Activated CD8-positive, alpha-beta memory T cell treated with anti-CD3 and anti-CD28 coated beads for 1 hour (primary cell): ENCODE measurements around the gene TBC1D1.
"Not testable (repeated sequence)": the region's sequence is repeated elsewhere in the genome, so short reads cannot be mapped to it uniquely, and the experiment has no call there.

Experiments
- DNase-seq, 2 donors: peaks; one replicate each; pipeline ENCODE4 v3.0.0-alpha.2; 2020; ENCODE audit warnings: low read depth in 1 of 2; ENCODE audit errors: extremely low read depth in 1 of 2

Gene TBC1D1

DNA sequence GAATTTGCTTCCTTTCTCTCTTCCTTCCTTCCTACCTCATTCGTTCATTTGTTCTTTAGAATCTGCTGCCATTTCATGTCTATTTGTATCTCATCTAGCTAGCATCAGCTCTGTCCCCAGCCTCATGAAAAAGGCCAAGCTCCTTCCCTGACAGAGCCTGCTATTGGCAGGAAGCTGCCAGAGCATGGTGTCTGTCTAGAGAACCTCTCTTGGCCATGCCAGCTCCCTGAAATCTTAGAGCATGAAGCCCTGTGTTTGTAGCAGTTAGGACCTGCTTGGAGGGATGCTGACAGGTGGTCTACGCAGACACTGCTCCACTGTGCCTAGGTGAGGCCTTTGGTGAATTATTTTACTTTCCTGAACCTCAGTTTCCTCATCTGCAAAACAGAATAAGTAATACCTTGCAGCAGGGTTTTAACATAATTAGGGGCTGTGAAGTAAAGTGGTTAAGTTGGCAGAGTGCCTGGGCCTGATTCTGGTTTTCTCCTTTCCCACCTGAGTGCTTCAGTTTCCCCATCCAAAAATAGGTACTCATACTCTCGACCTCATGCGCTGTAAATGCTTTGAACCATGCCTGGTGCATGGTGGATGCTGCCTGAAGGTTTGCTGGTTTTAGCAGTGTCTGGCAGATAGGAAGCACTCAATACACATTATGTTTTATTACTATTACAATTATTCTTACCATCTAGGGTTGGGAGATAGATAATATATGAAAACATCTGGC is 74.0 kb downstream of the TBC1D1 start:
- DNase-seq, result no peak

DNA sequence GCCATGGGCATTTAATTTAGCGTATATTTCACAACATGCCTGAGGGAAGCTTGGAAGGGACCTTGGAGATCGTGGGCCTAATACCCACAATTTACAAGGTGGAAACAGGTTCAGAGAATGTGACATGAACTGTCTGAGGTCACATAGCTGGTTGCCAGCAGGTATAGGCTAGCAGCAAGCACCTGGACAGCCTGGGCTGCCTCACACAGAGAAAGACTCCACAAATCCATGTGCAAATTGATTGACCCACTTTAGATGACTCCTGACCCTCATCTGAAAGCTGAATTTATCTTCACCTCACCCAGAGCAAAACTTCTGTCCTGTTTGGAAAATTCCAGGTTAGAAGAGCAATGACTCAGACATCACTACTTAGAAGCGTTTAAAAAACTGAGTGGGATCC is 75.2 kb downstream of the TBC1D1 start:
- DNase-seq, result no peak

DNA sequence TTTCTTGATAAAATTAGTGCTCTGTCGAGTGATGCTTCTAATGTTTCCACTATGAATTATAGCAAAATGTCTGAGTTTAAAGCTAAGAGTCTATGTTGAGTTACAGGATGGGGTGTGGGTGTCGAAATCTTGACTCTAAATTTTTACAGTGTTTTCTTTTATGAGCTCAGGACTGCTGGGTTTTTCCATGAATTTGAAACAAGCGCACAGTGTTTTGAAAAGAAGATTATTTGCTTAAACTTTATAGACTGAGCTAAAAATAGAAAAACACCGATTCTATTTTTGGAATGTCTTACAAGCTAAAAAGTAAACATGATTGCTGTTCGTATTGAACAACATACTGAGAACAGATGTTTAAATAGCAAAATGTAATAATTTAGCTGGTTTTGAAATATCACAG is 76.9 kb downstream of the TBC1D1 start:
- DNase-seq, result no peak

DNA sequence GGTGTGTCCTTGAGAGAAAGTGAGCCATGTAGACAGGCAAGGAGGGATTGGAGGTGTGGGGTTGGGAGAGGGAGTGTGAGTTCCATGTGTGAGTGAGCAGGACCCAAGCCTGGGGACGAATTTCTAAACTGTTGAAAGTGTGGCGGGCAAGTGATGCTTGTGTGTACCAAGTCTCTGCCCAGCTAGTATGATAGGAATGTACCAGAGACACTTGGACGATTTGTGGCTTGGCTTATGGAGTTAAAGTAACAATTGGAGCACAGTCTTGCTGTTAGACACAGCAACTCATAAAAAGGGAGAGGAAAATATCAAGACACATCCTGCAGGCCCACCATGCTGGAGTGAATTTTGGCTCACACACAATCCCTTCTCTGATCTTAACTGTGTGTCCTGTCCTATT is 77.9 kb downstream of the TBC1D1 start:
- no peak for DNase-seq

DNA sequence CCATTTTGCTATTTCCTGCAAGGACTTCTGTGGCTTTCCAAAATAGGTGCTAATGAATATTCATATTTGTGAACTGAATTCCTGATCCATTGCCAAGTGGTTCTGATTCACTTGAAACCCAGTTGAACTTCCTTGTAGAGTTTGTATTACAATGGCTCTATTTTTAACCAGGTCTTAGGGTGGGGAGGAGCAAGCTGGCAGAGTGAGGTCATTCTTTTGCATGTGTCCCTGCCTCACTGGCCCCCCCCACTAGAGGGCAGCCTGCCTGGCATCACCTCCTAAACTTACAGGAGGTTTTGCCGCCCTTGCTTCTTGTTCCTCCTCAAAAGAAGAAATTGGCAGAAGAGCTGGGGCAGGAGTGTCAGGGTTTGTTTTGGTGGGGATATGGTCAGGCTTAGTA is 79.8 kb downstream of the TBC1D1 start:
- DNase-seq, result peak in 1 of 2 donors; percentile 33

DNA sequence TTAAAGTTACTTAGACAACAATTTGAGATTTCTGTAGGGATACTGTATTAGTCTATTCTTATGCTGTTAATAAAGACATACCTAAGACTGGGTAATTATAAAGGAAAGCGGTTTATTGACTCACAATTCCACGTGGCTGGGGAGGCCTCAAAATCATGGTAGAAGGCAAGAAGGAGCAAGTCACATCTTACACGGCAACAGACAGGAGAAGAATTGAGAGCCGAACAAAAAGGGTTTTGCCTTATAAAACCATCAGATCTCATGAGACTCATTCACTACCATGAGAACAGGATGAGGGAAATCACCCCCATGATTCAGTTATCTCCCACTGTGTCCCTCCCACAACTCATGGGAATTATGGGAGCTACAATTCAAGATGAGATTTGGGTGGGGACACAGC is 80.3 kb downstream of the TBC1D1 start:
- no peak for DNase-seq

DNA sequence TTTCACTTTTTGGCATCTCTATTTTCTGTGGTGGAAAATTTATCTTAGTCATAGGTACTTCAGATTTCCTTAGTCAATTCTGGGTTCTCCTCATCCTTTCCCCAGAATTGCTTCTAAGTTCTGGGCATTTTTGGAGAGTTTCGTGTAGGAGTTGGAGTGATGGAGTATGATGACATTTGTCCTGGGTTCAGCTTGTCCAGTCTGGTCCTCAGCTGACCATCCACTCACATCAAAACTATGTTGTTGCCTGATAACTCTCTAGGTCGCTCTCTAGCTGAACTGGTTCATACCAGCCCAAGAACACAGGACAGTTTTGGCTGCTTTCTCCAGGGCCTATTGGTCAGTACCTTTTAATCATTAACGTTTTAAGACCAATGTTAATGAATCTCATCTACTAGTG is 82.6 kb downstream of the TBC1D1 start:
- DNase-seq, result no peak

DNA sequence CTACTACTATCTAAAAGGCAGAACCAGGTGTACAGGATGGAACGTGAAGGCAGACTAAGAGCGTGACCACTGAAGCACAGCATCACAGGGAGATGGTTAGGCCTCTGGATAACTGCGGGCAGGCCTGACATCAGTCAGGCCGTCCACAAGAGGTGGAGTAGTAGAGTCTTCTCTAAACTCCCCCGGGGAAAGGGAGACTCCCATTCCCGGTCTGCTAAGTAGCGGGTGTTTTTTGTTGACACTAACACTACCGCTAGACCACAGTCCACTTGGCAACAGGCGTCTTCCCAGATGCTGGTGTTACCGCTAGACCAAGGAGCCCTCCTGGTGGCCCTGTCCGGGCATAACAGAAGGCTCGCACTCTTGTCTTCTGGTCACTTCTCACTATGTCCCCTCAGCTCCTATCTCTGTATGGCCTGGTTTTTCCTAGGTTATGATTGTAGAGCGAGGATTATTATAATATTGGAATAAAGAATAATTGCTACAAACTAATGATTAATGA is 84.5 kb downstream of the TBC1D1 start:
- not testable (repeated sequence) for DNase-seq

DNA sequence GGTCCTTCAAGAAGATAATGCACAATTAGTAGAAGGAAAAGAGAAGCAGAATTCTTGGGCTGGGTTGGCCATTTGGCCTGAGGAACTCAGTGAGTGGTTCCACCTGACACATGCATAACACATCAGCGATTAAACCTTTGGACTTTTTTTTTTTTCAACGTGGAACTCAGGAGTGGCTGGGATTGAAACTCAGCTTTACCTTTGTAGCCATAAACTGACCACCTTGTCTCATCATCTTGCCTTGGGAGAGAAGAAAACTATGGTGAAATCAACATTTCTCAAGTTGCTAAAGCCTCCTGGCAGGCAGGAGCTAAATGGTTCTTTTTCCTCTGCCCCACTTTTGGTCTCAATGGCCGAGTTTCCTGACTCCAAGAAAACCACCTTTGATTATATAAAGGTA is 85.6 kb downstream of the TBC1D1 start:
- DNase-seq, result no peak

DNA sequence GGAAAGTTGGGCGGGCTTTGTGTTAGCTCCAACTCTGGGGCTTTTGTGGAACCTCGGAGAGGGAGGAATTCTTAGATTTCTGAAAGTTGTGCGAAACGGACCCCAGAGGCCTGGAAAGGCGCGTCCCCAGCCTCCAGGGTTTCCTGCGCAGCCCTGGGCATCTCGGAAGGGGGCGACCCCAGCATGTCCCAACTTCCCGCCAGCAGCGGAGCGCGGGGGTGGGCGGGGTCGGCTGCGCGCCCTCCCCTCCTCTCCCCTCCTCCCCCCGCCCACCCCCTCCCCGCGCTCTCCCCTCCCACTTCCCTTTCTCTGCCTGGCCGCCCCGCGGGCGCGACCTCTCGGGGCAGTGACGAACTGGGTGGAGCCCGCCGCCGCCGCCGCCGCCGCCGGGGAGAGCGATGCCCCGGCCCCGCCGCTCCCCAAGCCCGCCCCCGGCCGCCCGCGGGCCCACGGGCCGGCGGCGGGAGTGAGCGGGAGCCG is 86.1 kb downstream of the TBC1D1 start:
- peak; percentile 38 to 71 for DNase-seq

DNA sequence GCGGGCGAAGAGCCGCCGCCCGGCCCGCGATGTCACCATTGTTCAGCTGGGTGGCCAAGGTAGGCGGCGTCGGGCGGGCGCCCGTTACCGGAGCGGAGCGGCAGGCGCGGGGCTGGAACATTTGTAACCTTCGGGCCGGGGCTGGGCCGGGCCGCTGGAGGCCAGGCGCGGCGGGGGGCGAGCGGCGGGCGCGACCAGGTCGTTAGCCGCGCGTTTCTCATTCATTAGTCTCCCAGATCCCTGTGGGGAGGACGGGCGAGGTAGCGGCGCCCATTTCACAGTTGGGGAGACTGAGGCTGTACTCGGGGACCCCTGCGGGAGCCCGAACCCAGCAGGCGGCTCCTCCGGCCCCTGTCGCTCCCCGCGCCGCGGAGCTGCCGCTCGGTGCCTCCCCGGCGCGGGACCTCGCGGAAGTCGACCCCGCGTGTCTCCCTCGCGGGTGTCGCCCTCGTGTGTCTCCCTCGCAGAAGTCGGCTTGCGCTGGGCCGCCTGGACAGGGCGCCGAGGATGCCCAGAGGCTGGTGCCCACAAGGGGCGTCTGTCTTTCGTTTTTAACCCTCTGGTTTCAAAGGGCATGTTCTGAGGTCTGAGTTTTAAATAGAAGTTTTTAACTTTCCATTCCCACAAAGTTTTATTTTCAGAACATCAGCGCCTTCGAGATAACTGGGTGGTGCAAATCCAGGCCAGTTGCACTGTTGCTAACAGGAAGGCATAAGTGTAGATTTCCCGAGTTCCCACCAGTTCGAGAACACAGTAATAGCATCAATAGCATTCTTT is 86.8 kb downstream of the TBC1D1 start:
- DNase-seq, result peak; percentile 41 to 56

DNA sequence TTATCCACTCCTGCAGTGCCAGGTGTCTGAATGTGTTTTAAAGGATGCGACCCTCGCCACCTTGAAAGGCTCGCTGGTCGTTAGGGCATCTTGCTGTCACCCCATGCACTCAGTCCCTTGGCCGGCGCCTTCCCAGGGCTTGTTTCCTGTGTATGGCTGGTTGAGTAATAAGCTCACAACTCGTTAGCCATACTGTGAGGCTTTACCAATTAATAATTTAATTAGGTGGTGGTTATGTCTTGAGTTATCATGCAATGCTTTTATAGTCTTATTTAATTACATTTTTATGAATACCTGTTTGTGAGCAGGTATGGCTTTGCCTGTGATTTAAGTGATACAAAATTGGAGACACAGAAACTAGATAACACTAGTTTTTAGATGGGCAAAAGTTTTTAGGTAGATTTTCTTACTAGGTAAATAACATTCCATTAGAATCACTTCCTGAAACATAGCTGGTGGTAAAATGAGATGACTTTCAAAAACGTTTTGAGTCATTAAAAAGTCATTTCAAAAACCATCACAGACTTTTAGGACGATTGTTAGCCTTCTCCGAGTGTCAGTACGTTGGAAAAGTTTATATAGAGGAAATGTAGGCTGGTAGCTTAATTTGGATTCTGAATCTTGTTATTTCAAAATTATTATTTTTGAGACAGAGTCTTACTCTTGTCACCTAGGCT is 87.5 kb downstream of the TBC1D1 start:
- no peak for DNase-seq

DNA sequence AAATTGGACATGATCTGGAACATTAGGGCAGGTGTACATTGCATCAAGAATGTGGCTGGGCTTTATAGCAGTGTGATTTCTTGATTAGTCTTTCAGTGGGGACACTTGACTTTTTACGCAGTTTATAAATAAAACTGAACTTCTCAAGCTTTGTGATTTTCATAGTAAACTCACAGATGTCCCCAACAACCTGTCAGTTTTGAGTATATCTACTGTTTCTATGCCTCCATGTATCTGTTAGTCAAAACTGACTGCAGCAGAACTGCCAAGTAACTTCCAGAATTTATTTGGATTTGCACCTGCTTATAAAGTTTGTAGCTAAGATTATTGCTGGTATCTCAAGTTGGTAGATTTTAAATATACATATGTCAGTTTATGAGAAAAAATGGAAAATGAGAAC is 89.4 kb downstream of the TBC1D1 start:
- DNase-seq, result no peak

DNA sequence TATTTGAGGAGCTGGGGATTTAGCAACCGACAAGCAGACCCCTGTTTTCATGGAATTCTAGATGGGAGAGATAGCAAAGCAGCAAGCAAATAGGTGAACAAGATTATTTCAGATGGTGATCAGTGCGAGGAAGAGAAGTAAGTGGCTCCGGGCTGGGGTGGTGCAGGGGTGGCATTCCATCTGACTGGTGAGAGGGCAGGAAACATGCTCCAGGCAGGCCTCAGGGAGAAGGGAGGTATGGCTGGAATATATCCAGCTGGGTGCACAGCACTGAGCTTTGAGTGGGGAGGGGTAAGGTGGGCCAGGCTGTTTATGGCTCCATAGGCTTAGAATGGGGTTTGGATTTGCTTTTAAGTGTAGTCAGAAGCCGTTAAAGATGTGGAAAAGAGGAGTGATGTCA is 90.5 kb downstream of the TBC1D1 start:
- no peak for DNase-seq

DNA sequence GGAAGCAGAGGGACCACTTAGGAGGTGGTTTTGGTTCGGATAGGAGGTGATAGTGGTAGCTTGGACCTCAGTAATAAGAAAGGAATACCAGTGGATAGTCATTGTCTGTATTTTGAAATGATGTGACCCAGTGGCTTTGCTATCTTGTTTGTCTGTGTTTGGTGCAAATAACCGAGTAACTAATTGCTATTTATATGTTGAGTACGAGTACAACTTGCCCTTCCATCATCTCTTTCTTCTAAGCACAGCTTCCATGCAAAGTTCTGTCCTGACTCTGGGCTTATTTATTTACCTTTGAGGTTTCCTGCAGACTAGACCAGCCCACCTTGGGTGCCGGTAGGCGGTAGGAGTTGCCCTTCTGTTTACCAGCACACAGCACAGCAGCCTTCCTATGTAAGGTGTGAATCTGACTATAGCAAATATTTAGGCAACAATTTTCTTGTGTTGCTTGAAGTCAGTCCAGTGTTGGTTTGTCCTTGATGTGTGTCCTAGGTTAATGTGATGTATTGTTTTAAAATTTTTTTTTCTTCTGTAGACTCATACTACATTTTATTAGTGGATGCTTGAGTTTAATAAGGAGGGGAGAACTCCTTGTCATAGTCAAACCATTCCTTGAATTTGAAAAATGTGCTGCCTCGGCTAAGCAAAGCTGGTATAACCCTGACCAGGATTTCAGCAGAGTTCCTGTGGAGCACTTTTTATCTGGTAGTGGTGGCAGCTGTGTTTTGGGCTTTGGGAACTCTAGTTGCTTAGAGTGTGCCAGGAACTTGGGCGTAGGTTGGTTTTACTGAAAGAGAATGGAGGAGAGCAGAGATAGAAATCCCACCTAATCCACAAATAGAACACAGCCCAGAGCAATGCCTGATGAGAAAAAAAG is 91.2 kb downstream of the TBC1D1 start:
- no peak for DNase-seq

DNA sequence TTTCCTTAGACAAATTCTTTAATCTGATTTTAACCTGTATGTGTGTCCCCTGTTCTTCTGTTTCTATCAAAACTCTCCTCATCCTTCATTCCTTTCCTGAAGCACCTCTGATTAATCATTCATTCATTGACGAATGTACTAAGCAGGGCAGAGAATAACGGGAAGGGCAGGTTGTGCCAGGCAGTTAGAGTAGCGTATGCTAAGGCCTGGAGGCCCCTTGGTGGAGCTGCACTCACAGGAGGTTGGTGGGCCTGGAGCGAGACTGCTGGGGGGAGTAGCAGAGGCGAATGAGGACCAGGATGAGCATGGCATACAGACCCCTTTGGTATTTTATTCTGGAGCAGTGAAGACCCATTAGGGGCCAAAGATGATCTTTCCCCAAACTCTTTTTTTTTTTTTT is 91.9 kb downstream of the TBC1D1 start:
- no peak for DNase-seq

DNA sequence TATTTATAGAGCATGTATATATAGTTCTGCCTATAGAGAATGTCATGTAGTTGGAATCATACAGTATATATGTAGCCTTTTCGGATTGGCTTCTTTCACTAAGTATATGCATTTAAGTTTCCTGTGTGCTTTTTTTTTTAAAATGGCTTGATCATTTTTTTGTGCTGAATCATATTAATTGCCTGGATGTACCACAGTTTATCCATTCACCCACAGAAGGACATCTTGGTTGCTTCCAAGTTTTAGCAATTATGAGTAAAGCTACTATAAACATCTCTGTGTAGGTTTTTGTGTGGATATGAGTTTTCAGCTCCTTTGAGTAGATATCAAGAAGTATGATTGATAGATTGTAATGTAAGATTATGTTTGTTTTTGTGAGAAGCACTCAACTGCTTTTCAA is 93.1 kb downstream of the TBC1D1 start:
- no peak for DNase-seq

DNA sequence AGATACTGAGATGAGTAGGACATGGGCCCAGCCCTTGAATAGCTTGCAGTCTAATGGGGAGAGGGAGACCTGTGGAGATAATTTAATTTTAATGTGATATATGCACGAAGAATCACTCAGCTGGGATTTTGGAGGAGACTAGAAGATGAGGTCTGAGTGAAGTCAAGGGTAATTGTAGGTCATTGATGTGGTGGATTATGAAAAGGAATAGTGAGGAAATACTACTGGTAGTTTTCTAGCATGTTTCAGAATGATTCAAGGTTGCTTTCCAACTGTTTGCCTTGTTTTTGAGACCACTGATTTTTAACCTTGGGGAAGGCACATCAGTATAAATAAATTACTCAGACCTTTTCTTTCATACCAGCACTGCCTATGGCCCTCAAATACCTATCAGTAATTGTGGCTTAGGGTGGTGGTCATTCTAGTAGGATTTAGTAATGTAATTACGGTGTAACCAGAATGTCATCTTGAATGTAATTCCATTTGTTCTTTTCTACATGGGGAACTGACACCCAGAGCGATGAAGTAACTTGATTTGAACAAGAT is 94.9 kb downstream of the TBC1D1 start:
- no peak for DNase-seq

DNA sequence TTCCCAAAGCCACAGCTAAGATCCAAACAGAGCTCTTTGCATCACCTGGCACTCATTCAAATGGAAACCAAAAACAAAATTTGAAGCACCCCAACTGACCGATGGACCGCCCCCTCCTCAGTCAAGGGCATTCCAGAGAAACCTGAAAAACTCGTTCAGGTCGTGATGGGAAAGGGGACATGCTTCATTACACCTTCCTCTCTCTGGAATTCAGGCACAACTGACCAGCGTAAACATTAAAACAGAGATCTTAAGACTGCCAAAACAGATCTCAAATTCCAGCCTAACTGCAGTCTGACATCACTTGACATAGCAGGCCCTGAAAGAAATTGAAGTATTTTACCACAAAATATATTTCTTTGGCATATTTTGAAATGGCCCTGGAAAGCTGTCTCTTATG is 97.8 kb downstream of the TBC1D1 start:
- no peak for DNase-seq
